Esophagus squamous epithelium (tissue), 4 donors: Measurements from ENCODE around the gene KRT37.

ENCODE experiments used
- CTCF ChIP-seq, 6 experiments: fragments of 450-650 bp in 4 of 6; fragments of 200-600 bp in 2 of 6; sonication (generic) in 2 of 6; IDR thresholded peaks; one replicate each; pipeline ENCODE4 v1.5.1; 2016 to 2019; ENCODE audit warnings: antibody characterized with exemption in 6 of 6, mild to moderate bottlenecking in 4 of 6, moderate library complexity in 4 of 6
- POLR2A ChIP-seq, 4 donors: fragments of 450-650 bp; IDR thresholded peaks; one replicate each; pipeline ENCODE4 v1.6.1; 2017; ENCODE audit warnings: antibody characterized with exemption in 4 of 4, mild to moderate bottlenecking in 4 of 4, moderate library complexity in 3 of 4

DNA sequence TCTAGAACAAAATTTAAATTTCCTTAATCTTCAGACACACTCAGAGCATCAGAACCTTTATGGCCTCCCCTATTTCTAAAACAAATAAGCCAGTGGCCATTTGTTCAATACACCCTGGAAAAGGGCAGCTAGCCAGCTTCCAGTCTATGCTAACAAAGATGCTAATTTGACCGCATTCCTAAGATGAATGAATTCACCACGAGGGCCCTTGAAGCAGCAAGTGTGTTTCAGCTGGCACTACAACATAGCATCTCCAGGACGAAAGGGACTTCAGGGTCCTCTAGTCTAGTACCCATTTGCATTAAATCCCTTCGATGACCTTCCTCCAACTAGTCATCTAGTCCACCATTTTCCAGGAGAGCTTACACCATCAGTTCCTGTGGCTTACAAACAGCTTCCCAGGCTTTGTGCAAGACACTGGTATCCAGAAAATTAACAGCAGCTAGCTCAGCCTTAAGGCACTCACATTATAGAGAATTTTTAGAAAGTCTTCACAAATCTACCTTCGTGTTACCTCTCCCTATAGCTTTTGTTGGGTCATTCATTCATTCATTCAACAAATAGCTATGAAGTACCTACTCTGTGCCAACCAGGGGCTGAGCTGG, 10.9 kb downstream of the KRT37 start:
- TF ChIP-seq CTCF (IDR thresholded peaks at IDR 0.05) = no peak
- TF ChIP-seq POLR2A (IDR thresholded peaks at IDR 0.05) = no peak
